ENCODE data around the gene INHBB.

DNA sequence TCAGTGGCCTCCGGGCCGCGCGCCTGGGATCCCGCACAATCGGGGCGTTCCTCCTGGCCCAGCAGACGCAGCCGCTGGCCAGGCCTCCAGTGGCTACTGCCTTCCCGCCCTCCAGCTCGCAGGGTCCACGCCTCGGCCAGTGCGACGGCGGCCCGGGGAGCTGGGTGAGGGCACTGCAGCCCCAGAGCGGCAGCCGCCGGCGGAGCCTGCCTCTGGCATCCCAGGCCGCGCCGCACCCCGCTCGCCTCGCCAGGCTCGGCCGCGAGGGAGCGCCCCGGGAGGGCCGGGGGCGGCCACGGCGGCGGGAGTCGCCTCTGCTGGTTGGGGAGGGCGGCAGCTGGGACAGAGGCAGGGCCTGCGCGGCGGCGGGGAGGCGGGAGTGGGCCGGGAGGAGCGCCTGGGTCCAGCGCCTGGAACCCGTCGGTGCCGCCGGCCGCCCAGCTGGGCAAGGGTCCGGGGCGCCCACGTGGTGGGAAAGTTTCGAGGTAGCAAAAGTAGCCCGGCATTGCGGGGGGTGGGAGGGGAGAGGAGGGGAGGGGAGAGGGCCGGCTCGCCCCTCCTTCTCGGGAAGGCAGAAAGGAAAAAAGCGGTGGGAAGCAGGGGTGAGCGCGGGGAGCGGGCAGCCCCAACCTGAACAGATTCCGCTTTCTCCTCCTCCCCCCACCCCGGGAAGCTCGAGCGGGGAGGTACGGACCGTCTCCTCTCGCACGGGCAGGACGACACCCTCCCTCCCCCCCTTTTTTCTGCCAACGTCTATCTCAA, 1.5 kb upstream of the INHBB start:
- TF ChIP-seq, protein P1, sequence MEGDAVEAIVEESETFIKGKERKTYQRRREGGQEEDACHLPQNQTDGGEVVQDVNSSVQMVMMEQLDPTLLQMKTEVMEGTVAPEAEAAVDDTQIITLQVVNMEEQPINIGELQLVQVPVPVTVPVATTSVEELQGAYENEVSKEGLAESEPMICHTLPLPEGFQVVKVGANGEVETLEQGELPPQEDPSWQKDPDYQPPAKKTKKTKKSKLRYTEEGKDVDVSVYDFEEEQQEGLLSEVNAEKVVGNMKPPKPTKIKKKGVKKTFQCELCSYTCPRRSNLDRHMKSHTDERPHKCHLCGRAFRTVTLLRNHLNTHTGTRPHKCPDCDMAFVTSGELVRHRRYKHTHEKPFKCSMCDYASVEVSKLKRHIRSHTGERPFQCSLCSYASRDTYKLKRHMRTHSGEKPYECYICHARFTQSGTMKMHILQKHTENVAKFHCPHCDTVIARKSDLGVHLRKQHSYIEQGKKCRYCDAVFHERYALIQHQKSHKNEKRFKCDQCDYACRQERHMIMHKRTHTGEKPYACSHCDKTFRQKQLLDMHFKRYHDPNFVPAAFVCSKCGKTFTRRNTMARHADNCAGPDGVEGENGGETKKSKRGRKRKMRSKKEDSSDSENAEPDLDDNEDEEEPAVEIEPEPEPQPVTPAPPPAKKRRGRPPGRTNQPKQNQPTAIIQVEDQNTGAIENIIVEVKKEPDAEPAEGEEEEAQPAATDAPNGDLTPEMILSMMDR (IDR thresholded peaks at IDR 0.05) = peak in 2 of 6 experiments; percentile 34 to 36
- TF ChIP-seq POLR2A (IDR thresholded peaks at IDR 0.05) = peak in 1 of 2 donors; percentile 50

All from thyroid gland (tissue), 4 donors.